Astrocyte (in vitro differentiated cells and primary cell): ENCODE data around the gene EPHB1. TPM values are rescaled to one million over a fixed set of nuclear protein-coding genes. Genes with fewer than 3 reads are reported as not detected.

Source experiments
- DNase-seq: peaks from one replicate; pipeline ENCODE4 v3.0.0-alpha.2; 2010; ENCODE audit warnings: low read depth
- FAIRE-seq: peaks from 2 replicates; lab custom pipeline; 2011; peaks lifted over from hg19 to GRCh38; lab: Jason Lieb, UNC
- H2AFZ ChIP-seq: 2 replicates; pipeline ENCODE4 v1.6.0; 2012; ENCODE audit warnings: low read depth, low read length, inconsistent platforms
- H3K27ac ChIP-seq: 2 replicates; pipeline ENCODE4 v1.5.1; 2011; ENCODE audit warnings: low read depth, low read length, inconsistent platforms
- H3K27me3 ChIP-seq: 2 replicates; pipeline ENCODE4 v1.6.0; 2011; ENCODE audit warnings: low read length, inconsistent platforms; ENCODE audit not compliant: insufficient read depth
- H3K36me3 ChIP-seq: 2 replicates; pipeline ENCODE4 v1.5.1; 2011; ENCODE audit warnings: low read length, inconsistent platforms; ENCODE audit not compliant: insufficient read depth
- H3K4me1 ChIP-seq: 2 replicates; pipeline ENCODE4 v1.5.1; 2011; ENCODE audit warnings: low read length, inconsistent platforms; ENCODE audit not compliant: insufficient read depth
- H3K4me2 ChIP-seq: 2 replicates; pipeline ENCODE4 v1.6.0; 2012; ENCODE audit warnings: low read length, inconsistent platforms
- H3K4me3 ChIP-seq: 2 replicates; pipeline ENCODE4 v1.5.1; 2011; ENCODE audit warnings: low read depth, mild to moderate bottlenecking, low read length, inconsistent platforms; ENCODE audit not compliant: insufficient read depth
- H3K79me2 ChIP-seq: 2 replicates; pipeline ENCODE4 v1.6.0; 2012; ENCODE audit warnings: mild to moderate bottlenecking, low read length, inconsistent platforms; ENCODE audit not compliant: insufficient read depth
- H3K9ac ChIP-seq: 2 replicates; pipeline ENCODE4 v1.6.0; 2012; ENCODE audit warnings: mild to moderate bottlenecking, low read length, inconsistent platforms
- H3K9me3 ChIP-seq: 2 replicates; pipeline ENCODE4 v1.5.1; 2012; ENCODE audit warnings: low read depth, mild to moderate bottlenecking, low read length, inconsistent platforms; ENCODE audit not compliant: insufficient read depth
- H4K20me1 ChIP-seq: 2 replicates; pipeline ENCODE4 v1.6.0; 2012; ENCODE audit warnings: low read length, inconsistent platforms; ENCODE audit not compliant: insufficient read depth
- H3K27ac Mint-ChIP-seq: one replicate; pipeline ENCODE4 v1.8.0; 2021; ENCODE audit warnings: mild to moderate bottlenecking, mixed read lengths; ENCODE audit not compliant: unreplicated experiment
- H3K27me3 Mint-ChIP-seq: one replicate; pipeline ENCODE4 v1.8.0; 2021; ENCODE audit warnings: low read depth, mixed read lengths; ENCODE audit not compliant: unreplicated experiment
- H3K36me3 Mint-ChIP-seq: one replicate; pipeline ENCODE4 v1.8.0; 2021; ENCODE audit warnings: low read depth, mixed read lengths; ENCODE audit not compliant: unreplicated experiment
- H3K4me1 Mint-ChIP-seq: one replicate; pipeline ENCODE4 v1.8.0; 2021; ENCODE audit warnings: low read depth, mixed read lengths; ENCODE audit not compliant: unreplicated experiment
- H3K4me3 Mint-ChIP-seq: one replicate; pipeline ENCODE4 v1.8.0; 2021; ENCODE audit warnings: mild to moderate bottlenecking, moderate library complexity, mixed read lengths; ENCODE audit not compliant: unreplicated experiment
- H3K9me3 Mint-ChIP-seq: one replicate; pipeline ENCODE4 v1.8.0; 2021; ENCODE audit warnings: mild to moderate bottlenecking, mixed read lengths; ENCODE audit not compliant: unreplicated experiment
- EZH2 ChIP-seq: IDR thresholded peaks from 2 replicates; pipeline ENCODE4 v1.6.1; 2012; ENCODE audit warnings: mild to moderate bottlenecking, low read length, inconsistent platforms; ENCODE audit not compliant: insufficient read depth
- total RNA-seq: library from RNA; stranded (reverse); gene quantifications from 2 replicates; pipeline ENCODE4 v1.2.1, GENCODE V29; 2021
- TF ChIP-seq, protein P1 (sequence below): IDR thresholded peaks from 2 replicates; pipeline ENCODE4 v1.5.1; 2011; ENCODE audit warnings: low read depth, mild to moderate bottlenecking, inconsistent platforms, low read length, moderate library complexity; ENCODE audit not compliant: insufficient read depth

The EPHB1 gene
- total RNA-seq, 1 donor from 2014 or later, result 4.1 TPM

DNA sequence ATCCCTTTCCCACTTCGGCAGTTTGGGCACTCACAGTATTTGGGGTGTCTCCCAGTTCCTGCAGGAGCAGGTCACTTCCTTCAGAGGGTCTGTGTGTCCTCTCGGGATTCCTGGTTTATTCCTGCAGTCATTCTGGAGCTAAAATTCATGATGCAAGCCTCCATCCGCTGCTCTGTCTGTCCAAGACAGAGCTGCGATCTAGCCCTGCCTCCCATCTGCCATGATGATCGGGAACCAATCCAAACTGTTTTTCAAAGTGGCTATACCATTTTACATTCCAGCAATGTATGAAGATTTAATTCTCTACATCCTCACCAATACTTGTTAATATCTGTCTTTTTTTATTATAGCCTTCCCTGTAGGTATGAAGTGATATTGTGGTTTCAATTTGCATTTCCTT lies 273.0 kb downstream of the EPHB1 start:
- Histone ChIP-seq H3K4me2 (no peak overlapping the region), H3K4me1 (no peaks in the 10 kb centered on the region), H2AFZ (no peak overlapping the region), H3K27me3 (no peaks in the 10 kb centered on the region), H3K9ac (no peak overlapping the region), H3K36me3 (no peaks in the 10 kb centered on the region), H3K9me3 (no peaks in the 10 kb centered on the region), H3K79me2 (no peaks in the 10 kb centered on the region), H4K20me1 (no peaks in the 10 kb centered on the region), H3K4me3 (no peak overlapping the region), H3K27ac (no peak overlapping the region)
- DNase-seq (no peak), FAIRE-seq (no peak)
- no peaks in the 10 kb centered on the region for H3K4me1 Mint-ChIP-seq
- no peaks in the 10 kb centered on the region for H3K36me3 Mint-ChIP-seq
- no peak for TF ChIP-seq EZH2
- TF ChIP-seq, protein P1, sequence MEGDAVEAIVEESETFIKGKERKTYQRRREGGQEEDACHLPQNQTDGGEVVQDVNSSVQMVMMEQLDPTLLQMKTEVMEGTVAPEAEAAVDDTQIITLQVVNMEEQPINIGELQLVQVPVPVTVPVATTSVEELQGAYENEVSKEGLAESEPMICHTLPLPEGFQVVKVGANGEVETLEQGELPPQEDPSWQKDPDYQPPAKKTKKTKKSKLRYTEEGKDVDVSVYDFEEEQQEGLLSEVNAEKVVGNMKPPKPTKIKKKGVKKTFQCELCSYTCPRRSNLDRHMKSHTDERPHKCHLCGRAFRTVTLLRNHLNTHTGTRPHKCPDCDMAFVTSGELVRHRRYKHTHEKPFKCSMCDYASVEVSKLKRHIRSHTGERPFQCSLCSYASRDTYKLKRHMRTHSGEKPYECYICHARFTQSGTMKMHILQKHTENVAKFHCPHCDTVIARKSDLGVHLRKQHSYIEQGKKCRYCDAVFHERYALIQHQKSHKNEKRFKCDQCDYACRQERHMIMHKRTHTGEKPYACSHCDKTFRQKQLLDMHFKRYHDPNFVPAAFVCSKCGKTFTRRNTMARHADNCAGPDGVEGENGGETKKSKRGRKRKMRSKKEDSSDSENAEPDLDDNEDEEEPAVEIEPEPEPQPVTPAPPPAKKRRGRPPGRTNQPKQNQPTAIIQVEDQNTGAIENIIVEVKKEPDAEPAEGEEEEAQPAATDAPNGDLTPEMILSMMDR, result no peak
- H3K27ac Mint-ChIP-seq, result no peak overlapping the region
- peaks cover 2% of the 10 kb centered on the region for H3K9me3 Mint-ChIP-seq
- H3K27me3 Mint-ChIP-seq, result no peaks in the 10 kb centered on the region
- H3K4me3 Mint-ChIP-seq, result no peak overlapping the region

DNA sequence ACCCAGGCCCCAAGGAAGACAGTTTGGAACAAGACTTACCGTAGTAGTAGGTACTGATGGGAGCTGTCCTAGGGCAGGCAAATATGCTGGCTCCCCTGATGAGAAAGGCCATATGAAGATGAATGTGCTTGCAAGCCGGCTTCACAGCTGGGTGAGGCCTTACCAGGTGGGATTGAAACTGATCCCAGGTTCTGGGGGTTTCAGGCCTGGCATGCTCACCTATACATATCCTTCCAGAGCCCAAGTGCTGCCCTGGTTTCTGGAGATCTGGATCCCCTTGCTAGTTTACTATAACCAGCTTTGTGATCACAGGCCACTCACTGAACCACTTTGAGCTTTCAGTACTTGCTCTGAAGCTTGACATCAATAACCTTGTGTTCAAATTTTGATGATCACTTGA lies 274.3 kb downstream of the EPHB1 start:
- Histone ChIP-seq H3K36me3 (no peaks in the 10 kb centered on the region), H3K27ac (no peak overlapping the region), H3K9me3 (no peaks in the 10 kb centered on the region), H3K4me3 (no peak overlapping the region), H4K20me1 (no peaks in the 10 kb centered on the region), H3K4me2 (no peak overlapping the region), H2AFZ (no peak overlapping the region), H3K9ac (no peak overlapping the region), H3K79me2 (no peaks in the 10 kb centered on the region), H3K27me3 (no peaks in the 10 kb centered on the region), H3K4me1 (no peaks in the 10 kb centered on the region)
- H3K4me3 Mint-ChIP-seq, result no peak overlapping the region
- no peak overlapping the region for H3K27ac Mint-ChIP-seq
- DNase-seq (no peak), FAIRE-seq (no peak)
- no peaks in the 10 kb centered on the region for H3K27me3 Mint-ChIP-seq
- no peak for TF ChIP-seq EZH2
- TF ChIP-seq, protein P1, result no peak
- peaks cover 4% of the 10 kb centered on the region for H3K9me3 Mint-ChIP-seq
- H3K4me1 Mint-ChIP-seq, result no peaks in the 10 kb centered on the region
- H3K36me3 Mint-ChIP-seq, result no peaks in the 10 kb centered on the region

DNA sequence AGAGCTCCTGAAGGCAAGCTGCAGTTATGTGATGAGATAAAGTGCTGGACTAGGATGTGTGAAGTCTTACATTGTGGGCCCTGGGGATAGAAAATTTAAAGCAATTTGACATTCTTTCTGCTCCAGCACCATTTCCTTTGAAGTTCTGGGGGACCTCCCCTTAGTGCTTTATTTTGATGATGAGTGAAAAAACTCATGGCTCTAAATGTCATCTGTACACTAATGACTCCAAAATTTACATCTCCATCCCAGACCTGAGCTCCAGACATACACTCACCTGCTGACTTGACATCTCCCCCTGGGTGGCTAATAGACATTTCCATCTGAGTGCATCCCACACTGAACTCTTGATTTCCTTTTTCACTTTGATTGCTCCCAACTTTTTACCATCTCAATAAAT lies 276.4 kb downstream of the EPHB1 start:
- Histone ChIP-seq H4K20me1 (no peaks in the 10 kb centered on the region), H3K27me3 (no peaks in the 10 kb centered on the region), H3K9me3 (peaks cover 3% of the 10 kb centered on the region), H3K9ac (no peak overlapping the region), H3K79me2 (no peaks in the 10 kb centered on the region), H3K27ac (no peak overlapping the region), H2AFZ (no peak overlapping the region), H3K36me3 (no peaks in the 10 kb centered on the region), H3K4me2 (no peak overlapping the region), H3K4me3 (no peak overlapping the region), H3K4me1 (no peaks in the 10 kb centered on the region)
- DNase-seq (no peak), FAIRE-seq (no peak)
- peaks cover 4% of the 10 kb centered on the region for H3K9me3 Mint-ChIP-seq
- no peaks in the 10 kb centered on the region for H3K27me3 Mint-ChIP-seq
- H3K27ac Mint-ChIP-seq, result no peak overlapping the region
- H3K4me1 Mint-ChIP-seq, result no peaks in the 10 kb centered on the region
- TF ChIP-seq, protein P1, result no peak
- no peaks in the 10 kb centered on the region for H3K36me3 Mint-ChIP-seq
- no peak overlapping the region for H3K4me3 Mint-ChIP-seq
